ENCODE measurements around the gene ETNK2.
A peak's percentile ranks its signal among the peaks of the same experiment; 100 is the strongest.

The ETNK2 gene

DNA sequence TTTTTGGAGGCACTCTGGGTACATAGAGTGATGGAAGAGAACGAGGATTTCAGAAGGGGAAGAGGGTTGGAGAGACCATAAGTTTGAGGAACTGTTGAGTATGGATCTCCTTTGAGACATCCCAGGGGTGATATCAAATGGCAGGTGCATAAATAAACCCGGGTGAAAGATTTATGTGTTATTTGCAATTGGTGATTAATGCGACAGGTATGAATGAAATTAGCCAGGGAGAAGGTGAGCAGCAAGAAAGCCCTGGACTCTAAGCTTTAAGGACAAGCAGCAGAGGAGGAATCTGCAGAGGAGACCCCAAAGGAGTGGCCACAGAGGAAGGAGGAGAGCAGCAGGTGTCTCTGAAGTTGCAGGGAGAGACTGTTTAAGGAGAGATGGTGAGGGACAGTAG, 23.1 kb upstream of the ETNK2 start:
- DNase-seq: no peak

DNA sequence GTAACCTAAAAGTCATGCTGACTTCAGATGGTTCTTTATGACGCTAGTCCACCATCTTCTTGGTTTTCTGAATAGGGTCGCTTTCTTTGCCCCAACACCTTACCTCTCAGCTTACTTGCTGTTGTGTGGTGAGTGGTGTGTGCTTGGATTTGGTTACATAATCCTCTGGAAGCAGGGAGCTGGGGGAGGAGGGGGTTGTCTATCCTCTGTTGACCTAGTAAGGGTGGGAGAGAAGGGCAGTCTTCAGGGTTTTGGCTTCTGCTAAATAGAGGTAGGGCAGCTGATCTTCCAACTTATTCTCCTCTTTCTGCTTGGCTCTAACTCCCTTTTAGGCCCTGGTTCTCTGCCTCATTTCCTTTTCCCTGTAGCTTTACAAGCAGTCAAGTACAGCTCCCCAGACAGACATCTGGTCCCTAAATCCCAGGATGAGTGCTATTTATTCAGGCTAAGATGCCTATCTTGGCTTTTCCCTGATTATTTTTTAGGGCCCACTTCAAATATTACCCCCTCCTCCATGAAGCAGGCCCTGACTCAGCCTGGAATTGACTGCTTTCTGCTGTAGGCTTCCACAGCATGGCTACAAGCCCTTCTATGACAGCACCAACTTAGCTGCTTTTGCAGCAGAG, 20.7 kb upstream of the ETNK2 start:
- no peak for DNase-seq

DNA sequence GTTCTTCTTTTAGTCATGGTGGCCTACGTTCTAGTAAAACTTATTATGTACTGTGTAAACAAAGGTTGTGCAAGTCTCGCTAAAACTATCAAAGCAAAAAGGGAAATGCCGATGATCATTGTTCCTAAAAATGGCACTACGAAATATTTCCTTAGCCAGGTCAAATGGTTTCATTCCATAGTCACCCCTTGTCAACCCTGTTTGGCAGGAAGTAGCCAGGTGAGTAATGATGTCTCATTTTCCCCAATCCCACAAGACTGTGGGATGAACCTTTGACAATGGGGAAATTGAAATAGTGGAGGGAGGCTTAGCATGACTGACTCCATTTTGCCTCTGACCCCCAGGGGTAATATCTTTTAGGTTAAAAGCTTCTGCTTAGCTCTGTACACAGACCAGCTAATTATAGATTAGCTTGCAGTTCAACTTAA, 19.9 kb upstream of the ETNK2 start:
- DNase-seq: no peak

DNA sequence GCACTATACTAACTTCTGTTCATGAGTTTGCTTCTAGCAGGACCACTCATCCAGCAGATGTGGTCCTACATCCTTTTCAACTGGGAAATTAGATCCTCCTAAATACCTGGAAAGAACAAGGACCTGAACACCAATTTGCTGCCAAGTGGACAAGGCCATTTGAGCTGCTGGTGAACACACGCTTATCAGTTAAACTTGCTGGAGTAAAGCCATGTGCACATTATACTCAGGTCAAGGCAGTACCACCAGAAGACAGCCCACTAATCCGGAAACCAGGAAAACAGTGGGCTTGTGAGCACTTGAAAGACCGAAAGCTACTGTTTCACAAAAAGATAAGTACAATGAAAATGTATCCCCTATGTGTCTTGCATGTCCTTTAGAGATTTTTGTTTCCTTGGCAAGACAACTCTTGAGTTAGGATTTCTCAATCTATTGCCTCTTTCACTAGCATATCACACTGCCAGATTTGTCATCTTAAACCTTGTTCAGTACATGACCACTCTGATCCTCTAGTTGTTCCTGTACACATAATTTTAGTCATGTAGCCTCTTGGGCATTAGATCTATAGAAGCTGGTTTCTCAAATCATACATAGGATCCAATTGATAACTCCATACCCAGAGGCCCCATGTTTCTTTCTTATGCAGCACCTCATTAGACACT, 18.8 kb upstream of the ETNK2 start:
- no peak for DNase-seq

DNA sequence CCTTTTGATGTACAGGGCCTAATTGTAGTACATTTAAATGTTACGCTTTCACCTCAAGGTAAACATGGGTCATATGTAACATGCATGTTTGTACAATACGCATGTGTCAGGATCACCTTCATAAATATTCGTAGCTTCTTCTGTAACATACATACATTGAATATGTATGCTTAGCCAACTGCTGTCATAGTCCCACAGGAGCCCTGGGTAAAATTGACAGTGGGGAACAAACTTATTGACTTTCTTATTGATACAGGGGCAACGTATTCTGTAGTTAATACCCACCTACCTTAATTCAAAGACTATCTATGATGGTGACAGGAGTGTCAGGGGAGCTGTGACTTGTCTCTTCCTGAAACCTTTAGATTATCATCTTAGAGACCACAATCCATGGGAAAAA, 18.0 kb upstream of the ETNK2 start:
- DNase-seq: no peak

DNA sequence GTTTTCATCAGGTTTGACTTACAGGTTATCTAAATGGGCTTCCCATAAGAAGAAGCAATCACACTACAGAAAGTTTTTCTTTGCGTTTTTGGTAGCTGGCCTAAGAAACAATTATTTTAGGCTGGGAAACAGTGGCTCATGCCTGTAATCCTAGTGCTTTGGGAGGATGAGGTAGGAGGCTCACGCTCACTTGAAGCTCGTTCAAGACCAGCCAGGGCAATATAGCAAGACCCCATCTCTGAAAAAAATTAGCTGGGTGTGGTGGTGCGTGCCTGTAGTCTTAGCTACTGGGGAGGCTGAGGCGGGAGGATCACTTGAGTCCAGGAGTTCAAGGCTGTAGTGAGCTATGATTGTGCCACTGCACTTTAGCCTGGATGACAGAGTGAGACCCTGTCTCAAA, 15.9 kb upstream of the ETNK2 start:
- no peak for DNase-seq

DNA sequence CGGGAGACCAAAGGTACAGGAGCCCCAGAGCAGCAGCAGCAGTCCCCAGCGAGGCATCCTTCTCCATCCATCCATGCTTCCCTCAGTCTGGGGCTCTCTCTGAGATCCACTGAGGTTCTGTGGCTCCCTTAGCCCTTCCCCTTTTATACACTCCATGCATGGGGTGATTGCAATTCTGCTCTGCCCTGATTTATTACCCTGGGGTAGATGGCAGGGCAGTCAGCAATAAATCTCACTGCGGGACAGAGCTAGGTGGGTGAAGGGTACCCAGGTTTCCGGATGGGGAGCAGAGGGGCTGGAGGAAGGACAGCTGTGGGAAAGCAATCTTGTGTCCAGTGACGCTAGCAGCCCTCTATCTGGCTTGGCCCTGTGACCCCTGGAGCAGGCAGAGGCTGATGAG, 14.4 kb upstream of the ETNK2 start, which contains the start of gene REN:
Gene REN (minus strand): TSS at position 119 of the 400 bp plus-strand sequence. CDS start 44 bp downstream, at position 75.
- DNase-seq: no peak

DNA sequence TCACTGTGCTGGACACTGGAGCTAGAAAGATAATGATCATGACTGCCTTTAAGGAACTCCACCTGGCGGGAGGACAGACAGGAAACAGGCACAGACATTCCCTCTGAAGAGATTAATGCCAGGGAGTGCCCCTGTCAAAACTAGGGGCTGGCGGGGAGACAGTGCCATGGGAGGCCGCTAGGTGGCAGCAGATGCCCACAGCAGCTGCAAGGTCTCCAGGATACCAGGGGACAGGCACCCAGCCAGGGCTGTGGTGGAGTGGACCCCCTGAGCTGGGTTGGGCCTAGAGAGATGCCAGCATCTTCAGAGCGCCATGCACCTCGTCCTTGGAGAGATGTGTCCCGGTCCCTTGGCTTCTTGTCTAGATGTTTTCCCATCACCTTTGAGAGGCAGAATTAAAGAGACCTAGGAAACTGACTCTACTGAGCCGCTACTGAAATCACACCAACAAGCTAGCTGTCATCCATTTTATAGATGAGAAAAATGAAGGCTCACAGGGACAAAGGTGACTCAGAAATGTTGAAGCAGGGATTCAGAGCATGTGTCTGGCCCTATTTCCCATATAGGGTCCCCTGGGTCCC, 10.7 kb upstream of the ETNK2 start:
- peak; percentile 90 for DNase-seq

DNA sequence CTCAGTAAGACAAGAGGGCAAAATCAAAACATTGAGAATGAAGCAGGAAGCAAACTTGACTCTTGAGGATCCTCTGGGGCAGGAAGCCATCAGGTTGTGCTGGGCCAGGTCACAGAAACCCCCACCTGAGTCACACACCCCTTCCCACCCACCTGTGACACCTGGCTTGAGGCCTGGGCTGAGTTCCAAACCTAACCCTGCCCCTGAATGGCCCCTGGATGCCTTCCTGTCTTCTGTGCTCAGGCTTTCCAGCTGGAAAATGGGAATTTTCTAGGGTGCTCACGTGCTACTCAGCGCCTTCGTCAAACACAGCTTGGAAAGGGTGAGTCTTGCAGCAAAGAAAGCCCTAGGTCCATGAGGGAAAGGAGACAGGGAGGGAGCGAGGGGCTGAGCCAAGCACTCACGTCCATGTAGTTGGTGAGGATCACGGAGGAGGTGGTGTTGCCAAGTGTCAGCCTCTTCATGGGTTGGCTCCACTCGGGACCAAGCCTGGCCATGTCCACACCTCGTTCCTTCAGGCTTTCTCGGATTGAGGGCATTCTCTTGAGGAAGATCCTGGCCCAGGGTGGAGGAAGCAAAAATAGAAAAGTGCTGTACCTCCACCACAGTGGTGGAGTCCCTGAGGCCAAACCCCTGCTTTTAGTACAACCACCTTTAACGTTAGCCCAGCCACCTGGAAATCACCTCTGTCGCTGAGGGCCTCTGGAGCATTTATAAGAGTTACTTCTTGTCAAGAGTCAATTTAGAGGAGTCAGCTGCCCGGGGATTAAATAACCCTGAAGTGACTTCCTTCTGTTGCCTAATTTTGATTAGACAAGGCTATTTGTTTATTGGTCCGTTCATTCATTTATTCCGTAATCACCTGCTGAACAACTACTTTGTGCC, 10.0 kb upstream of the ETNK2 start:
- no peak for DNase-seq

DNA sequence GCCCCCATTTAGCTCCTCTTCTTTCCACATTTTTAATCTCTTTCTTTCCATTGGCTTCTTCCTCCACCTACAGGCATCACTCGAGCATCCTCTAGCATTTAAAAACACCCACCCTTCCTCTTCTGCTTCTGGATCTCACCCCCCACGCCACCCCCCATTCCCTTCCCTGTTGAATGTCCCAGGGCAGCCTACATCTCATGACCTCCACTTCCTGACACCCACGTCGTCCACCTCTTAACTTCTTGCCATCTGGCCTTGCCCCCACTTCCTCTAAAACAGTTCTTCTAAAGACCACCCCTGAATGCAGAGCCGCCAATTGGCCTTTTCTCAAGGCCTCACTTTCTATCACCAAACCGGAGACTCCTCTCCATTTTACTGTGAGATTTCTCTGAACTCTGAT, 6.1 kb upstream of the ETNK2 start:
- DNase-seq: no peak

DNA sequence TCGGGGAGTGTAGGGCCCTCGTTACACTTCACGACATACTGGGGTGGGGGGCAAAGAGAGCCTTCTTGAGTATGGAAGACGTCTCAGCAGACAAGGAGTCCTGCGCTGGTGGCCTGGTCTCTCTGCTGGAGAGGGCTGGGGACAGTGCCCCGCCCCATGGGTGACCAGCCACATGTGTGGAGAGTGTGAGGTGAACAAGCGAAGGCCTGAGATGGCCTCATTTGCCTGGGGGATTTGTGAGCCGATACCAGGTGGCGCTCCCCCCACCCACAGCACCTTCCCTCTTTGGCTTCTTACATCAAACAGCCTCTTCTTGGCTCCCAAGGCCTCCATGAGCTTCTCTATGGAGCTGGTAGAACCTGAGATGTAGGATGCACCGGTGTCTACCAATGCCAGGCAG, 4.0 kb upstream of the ETNK2 start:
- DNase-seq: no peak

DNA sequence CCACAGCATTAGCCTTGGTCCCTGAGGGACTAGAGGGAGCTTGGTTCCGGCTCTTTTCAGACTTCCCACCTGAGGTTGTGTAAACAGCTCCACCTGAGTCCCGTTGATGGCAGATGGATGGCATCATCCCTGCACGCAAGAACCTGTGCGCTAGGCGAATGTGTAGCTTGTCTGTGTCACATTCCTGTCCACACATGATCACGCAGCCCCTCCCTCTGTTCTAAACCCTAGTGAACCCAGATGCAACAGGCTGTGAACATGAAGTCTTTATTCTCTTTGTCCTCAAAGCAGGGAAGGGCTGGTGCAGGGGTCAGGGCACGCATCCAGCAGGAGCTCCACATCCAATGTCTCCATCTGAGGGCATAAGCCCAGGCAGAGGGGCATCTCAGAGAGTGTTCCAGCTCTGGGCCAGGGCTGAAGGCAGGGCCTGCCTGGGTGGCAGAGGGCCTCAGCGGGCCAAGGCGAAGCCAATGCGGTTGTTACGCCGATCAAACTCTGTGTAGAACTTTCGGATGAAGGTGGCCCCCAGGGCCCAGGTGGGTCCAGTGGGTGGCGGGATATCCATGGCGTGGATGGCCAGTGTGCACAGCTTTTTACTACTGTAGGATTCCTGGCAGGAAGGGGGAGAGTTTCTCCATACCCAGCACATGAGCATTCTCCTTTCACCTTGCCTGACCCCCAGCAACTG, 2.9 kb upstream of the ETNK2 start:
- DNase-seq: peak; percentile 10

DNA sequence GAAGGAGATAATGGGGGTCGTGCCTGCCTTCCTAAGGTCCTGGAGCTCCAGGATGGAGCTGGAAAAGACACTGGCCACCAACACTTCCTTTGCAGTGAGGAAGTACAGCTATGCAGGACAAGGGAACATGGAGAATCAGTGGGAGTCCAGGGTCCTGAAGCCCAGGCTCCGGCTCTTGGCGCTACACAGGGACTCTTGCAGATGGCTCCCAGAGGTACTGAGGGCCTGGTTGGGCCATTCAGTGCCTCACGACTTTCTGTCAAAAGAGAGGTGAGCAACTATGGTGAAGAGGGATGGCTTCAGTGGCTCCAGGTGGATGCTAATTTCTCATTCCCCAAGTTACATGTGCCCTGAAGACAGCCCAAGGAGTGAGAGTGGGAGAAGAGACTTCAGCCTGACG, 1.8 kb upstream of the ETNK2 start:
- DNase-seq: no peak

DNA sequence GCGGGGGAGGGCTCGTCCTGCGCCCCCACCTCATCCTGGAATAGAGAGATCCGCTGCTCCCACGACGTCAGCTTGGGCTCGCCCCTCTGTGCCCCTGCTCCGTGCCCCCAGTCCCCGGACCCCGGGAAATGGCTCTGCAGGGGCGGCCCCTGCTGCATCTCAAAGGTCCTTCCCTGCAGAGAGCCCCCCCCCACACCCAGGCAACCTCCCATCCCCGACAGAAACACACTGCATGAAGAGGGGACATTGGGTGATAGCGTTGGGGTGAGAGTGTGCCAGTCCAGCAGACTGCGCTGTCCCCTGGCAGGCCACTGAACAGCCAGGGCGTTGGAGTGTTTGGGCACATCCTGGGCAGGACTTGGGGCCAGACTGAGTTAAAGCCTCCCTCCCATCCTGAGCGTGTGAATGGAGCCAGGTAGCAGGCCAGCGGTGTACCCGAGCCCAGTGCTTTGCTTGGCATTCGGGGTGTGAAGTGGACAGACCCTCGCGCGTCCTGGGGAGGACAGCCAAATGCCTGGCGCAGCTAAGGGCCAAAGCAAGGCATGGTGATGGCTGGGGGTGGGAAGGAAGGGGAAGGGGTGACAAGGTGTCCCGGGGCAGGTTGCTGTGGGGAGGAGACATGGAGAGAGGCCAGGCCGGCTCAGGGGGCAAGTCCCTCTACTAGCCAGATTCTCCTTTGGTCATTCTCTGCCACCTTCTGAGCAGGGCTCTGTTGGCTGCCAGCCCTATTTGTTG, 633 bp upstream of the ETNK2 start:
- no peak for DNase-seq

DNA sequence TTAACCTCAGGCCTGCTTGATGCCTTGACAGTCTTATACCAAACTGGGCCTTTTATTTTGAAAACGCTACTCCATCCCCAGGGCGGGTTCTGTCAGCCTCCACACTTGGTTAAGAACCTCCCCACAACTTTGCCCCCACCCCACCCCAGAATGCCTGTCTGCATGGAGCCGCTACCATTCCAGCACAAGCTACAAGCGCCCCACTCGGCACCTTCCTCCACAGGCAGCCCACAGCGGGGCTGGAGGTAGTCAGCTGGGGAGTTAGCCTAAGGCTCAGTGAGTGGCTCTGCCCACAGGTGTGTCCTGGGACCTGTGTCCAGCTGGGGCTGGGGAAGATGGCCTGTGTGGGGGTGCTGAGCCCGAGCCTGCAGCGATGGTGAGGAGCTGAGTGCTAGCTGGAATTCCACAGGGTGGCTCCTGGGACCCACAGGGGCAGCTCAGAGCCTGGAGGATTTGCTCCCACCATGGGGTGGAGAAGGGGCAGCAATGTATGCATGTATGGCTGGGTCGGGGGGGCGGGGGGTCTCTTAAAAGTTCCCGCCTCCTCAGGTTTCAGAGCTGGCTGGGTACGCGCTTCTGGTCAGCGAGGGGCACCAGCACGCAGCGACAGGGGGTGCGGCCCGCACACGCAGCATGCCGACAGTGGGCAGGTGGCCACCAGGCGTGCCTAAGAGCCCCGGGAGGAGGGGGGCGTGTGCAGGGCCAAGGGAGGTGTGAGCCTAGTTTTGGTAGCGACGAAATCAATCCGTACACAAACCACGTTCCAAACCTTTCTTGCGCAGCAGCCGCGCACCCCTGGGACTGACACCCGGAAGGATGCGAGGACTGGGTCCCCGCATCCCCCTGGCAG, 917 bp downstream of the ETNK2 start:
- no peak for DNase-seq

DNA sequence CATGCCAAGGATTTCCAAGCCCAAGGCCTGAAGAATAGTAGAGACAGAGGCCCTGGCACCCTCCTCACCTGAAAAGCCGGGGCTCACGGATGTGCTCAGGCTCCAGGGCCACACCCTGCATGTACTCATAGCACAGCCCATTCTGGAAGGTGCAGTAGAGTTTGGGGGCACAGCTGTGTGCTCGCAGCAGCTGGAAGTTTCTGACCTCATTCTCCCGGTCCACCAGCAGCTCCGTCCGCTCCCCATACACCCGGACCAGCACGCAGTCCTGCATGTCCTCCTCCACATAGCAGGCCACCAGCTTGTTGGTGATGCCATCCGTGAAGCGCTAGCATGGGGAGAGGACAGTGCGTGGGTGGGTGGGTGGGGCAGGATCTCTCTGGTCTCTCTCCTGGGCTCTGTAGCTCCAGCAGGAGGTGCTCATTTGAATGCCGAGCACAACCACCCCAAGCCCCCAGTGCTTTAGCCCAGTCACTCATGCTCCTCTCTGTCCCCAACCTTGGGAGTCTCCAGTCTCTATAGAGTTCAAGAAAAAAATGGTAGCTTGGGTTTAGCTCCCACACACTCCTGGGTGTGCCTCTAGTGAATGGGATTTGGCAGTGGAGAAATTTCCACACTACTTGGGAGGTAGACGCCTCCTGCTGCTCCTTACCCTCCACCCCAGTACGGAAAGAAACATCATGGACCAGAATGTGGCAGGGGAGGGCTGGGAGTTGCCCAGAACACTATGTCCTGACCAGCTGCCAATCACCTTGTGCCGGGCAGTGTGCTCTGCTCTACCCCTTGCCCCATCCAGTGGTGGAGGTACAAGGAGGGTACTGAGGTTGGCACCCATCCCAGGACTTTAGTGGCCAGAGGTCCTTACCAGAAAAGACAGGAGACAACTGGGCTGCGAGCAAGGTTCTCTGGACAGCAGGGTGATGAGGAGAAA, 1.9 kb downstream of the ETNK2 start:
- DNase-seq: no peak

DNA sequence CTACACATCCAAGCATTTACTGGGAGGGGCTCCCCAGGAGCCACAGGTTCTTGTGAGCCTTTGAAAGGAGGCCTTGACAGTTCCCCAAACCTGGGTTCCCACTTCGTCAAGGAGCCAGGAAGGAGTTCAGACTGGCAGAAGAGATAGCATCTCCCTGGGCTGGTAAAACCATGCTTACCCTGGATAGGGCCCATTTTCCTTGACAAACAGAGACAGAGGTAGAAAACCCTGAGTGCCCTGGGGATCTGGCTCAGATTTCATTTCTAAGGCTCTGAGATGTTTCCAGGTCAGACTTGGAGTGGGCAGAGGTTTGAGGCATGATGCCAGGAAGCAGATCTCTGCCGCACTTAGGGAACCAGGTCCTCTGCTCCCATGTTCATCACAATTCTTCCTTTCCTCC, 2.7 kb downstream of the ETNK2 start:
- no peak for DNase-seq

DNA sequence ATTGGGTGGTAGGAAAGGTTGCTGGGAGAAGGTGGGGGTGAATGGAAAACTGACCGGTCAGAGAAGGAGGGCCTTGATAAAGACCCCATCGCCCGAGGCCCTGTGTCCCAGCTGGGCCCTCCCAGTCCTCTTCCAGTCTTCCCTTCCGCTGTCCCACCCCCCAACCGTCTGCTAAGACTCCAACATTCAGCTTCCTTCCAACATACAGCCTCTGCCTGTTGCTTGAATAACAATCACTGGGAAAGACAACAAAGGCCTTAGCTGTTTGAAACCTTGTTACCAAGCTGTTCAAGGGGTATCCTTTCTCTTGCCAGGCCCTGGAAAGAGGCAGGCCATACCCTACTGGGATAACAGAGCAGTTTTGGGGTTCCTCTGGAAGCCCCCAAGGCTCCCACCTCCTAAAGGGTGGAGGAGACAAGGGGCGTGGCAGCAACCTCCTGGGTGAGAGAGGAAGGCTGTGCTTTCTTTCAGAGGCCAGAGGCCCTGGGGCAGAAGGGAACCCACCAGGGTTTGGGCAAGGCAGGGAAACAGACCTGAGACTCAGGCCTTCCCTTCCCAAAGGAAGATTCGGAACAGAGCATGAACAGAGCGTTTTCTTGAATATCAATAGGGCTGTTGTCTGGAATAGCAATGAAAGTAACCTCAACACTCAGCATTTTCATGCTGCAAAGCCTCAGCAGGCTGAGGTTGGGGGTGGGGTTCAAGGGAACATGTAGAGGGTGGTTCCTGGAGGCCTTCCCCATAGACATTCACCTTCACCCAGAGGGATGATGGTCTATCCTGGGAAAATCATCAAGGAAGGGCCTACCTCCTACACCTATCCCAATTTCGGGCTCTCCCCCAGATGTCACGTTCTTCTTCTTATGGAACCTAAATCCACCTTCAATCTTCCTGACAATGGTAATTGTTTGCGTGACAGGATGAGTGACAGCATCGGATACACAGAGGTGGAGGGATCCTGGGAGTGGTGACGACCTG, 4.1 kb downstream of the ETNK2 start:
- DNase-seq: no peak

DNA sequence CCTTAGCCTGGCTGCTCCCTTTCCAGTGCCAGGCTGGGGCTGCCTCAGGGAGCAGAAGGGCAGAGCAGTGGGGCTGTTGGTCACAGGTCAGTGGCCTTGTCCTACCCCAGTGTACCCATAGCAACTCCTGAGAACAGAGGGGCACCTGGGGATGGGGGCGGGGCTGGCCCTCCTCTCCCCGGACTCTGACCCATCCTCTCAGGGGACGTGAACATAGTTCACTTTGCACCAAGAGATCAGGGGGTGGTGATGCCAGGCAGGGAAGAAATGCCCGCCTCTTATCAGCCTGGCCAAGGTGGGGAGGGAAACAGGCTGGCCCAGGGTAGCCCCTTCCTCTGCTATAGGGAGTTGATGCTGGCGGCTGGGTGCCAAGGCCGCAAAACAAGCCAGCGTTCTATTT, 4.9 kb downstream of the ETNK2 start:
- DNase-seq: no peak

Measured in NCI-H1092 treated with DMSO at 0.1 percent for 48 hours (cell line).